ENCODE data around the gene DEFB128.

DEFB128 gene

GRCh38 chr20:142290-142689 lies 47.2 kb downstream of the DEFB128 start, which contains the start of gene DEFB126:
Gene DEFB126 (plus strand): TSS chr20:142590. CDS start chr20:142629, 39 bp downstream.
- Histone ChIP-seq H2AFZ (ENCODE audit: low read length) (no peak within 1 kb of the TSS), H3K9ac (ENCODE audit: low read length) (no peak within 1 kb of the TSS), H3K27me3 (replicated peaks; ENCODE audit: insufficient read depth, low read length) (no peaks in the 10 kb centered on the region), H3K4me1 (ENCODE audit: low read length) (no peaks in the 10 kb centered on the region), H3K9me2 (replicated peaks; ENCODE audit: insufficient read depth, low read length) (no peaks in the 10 kb centered on the region), H3K9me3 (replicated peaks; ENCODE audit: insufficient read depth, low read length) (no peaks in the 10 kb centered on the region), H3K79me2 (ENCODE audit: low read length) (no peaks in the 10 kb centered on the region), H3K36me3 (replicated peaks; ENCODE audit: insufficient read depth, low read length) (no peaks in the 10 kb centered on the region), H3K4me2 (ENCODE audit: low read depth, low read length) (no peak within 1 kb of the TSS), H3K27ac (ENCODE audit: low read length) (no peak within 1 kb of the TSS), H3F3A (ENCODE audit: insufficient read depth, low read length) (no peaks in the 10 kb centered on the region), H3K4me3 (ENCODE audit: low read length) (no peak within 1 kb of the TSS), H4K20me1 (ENCODE audit: insufficient read depth, low read length) (no peaks in the 10 kb centered on the region)
- TF ChIP-seq EZH2 (optimal IDR thresholded peaks at IDR 0.05; ENCODE audit: low read depth, low read length) (no peak), EZH2phosphoT487 (IDR thresholded peaks at IDR 0.05; ENCODE audit: low read length) (no peak), CTCF (IDR thresholded peaks at IDR 0.05; ENCODE audit: low read length) (no peak)
- DNase-seq, result no peak

Measured in MM.1S (cell line).